Epithelial cell of proximal tubule (primary cell): ENCODE results near the gene SGCD. TPM values are rescaled to one million over a fixed set of nuclear protein-coding genes. Genes with fewer than 3 reads are reported as not detected.

Experiments used
- DNase-seq: peaks from one replicate; pipeline ENCODE4 v3.0.0-alpha.2; 2011; ENCODE audit warnings: low read depth
- H3K4me3 ChIP-seq: 2 replicates; pipeline ENCODE4 v1.5.1; 2011; ENCODE audit warnings: low read depth, mild to moderate bottlenecking, low read length
- CTCF ChIP-seq: conservative IDR thresholded peaks from 2 replicates; pipeline ENCODE4 v1.5.1; 2012; ENCODE audit warnings: low read depth, mild to moderate bottlenecking, low read length
- total RNA-seq: library from RNA; depleted of rRNA; stranded (reverse); fragments of >200 nt; gene quantifications from 2 replicates; pipeline ENCODE4 v1.2.3, GENCODE V29; 2015

SGCD gene
- total RNA-seq, 1 donor from 2014 or later = 0.06 TPM

- DNase-seq = no peak
- no peak for TF ChIP-seq CTCF
- H3K4me3 ChIP-seq = no peak overlapping the region
Observed at GRCh38 chr5:156331181-156331580, 4.2 kb downstream of the SGCD start.

GRCh38 chr5:156331845-156332244, 4.9 kb downstream of the SGCD start:
- no peak for DNase-seq
- TF ChIP-seq CTCF = no peak
- no peak overlapping the region for H3K4me3 ChIP-seq

GRCh38 chr5:156332245-156332644, 5.3 kb downstream of the SGCD start:
- no peak overlapping the region for H3K4me3 ChIP-seq
- no peak for TF ChIP-seq CTCF
- no peak for DNase-seq

- no peak for DNase-seq
- TF ChIP-seq CTCF = no peak
- no peak overlapping the region for H3K4me3 ChIP-seq
Observed at GRCh38 chr5:156339139-156339841, 12.3 kb downstream of the SGCD start.

- H3K4me3 ChIP-seq = no peak overlapping the region
- no peak for DNase-seq
- TF ChIP-seq CTCF = no peak
Observed at GRCh38 chr5:156340893-156341292, 13.9 kb downstream of the SGCD start.

GRCh38 chr5:156350256-156350655, 23.3 kb downstream of the SGCD start:
- DNase-seq = no peak
- no peak overlapping the region for H3K4me3 ChIP-seq
- no peak for TF ChIP-seq CTCF

GRCh38 chr5:156351423-156351822, 24.5 kb downstream of the SGCD start:
- no peak for TF ChIP-seq CTCF
- H3K4me3 ChIP-seq = no peak overlapping the region
- DNase-seq = no peak
